Esophagus squamous epithelium (tissue), 5 donors: Measurements from ENCODE around the gene CEACAM20. TPM values are rescaled to one million over a fixed set of nuclear protein-coding genes. Genes with fewer than 3 reads are reported as not detected.
"Not testable (repeated sequence)": the region's sequence is repeated elsewhere in the genome, so short reads cannot be mapped to it uniquely, and the experiment has no call there.

Experiments used
- DNase-seq: peaks from one replicate; lab custom pipeline; 2025; lab: John Stamatoyannopoulos, UW
- H3K27ac ChIP-seq, 4 donors: fragments of 200-600 bp; sonication (generic); one replicate each; pipeline ENCODE4 v1.5.1; 2016 to 2019; ENCODE audit warnings: mild to moderate bottlenecking in 1 of 4
- H3K27me3 ChIP-seq, 4 donors: fragments of 200-600 bp; sonication (generic); 1 replicate in 3 of 4; 2 replicates in 1 of 4; pipeline versions ENCODE4 v1.5.1 to v1.6.0; 2017 to 2021; ENCODE audit warnings: antibody characterized with exemption in 1 of 4
- H3K36me3 ChIP-seq, 3 donors: fragments of 200-600 bp; sonication (generic); one replicate each; pipeline ENCODE4 v1.5.1; 2016 to 2019
- H3K4me1 ChIP-seq, 3 donors: fragments of 200-600 bp; sonication (generic); one replicate each; pipeline ENCODE4 v1.5.1; 2017 to 2019
- H3K4me3 ChIP-seq, 4 donors: fragments of 200-600 bp; sonication (generic); 1 replicate in 3 of 4; 2 replicates in 1 of 4; pipeline ENCODE4 v1.5.1; 2016 to 2019; ENCODE audit warnings: mild to moderate bottlenecking in 2 of 4, moderate library complexity in 1 of 4
- H3K9me3 ChIP-seq, 3 donors: fragments of 200-600 bp; sonication (generic); one replicate each; pipeline ENCODE4 v1.5.1; 2016 to 2019
- CTCF ChIP-seq, 6 experiments: fragments of 450-650 bp in 4 of 6; fragments of 200-600 bp in 2 of 6; sonication (generic) in 2 of 6; IDR thresholded peaks; one replicate each; pipeline ENCODE4 v1.5.1; 2016 to 2019; ENCODE audit warnings: antibody characterized with exemption in 6 of 6, mild to moderate bottlenecking in 4 of 6, moderate library complexity in 4 of 6
- POLR2A ChIP-seq, 4 donors: fragments of 450-650 bp; IDR thresholded peaks; one replicate each; pipeline ENCODE4 v1.6.1; 2017; ENCODE audit warnings: antibody characterized with exemption in 4 of 4, mild to moderate bottlenecking in 4 of 4, moderate library complexity in 3 of 4
- WGBS, 2 donors: methylation state at CpG; one replicate each; pipeline ENCODE4 v1.1.5; 2018; 5-methylcytosine and 5-hydroxymethylcytosine counted together
- intact Hi-C: fragments of 100-400 bp; cut with DNase I; formaldehyde crosslinking; loops from one replicate; pipeline ENCODE4 v1.15.0; 2022
- total RNA-seq, 4 donors: library from RNA; depleted of rRNA; stranded (reverse); fragments of >200 nt; gene quantifications; one replicate each; pipeline ENCODE4 v1.1.0, GENCODE V29; 2016
- donor health status: DM: yes; HTN: yes; CAD: no.

Gene CEACAM20
- total RNA-seq, 4 donors from 2014 or later, result not detected

GRCh38 chr19:44540736-44541135 lies 11.3 kb upstream of the CEACAM20 start:
- no peak for DNase-seq
- Histone ChIP-seq H3K4me1 (no peaks in the 10 kb centered on the region), H3K27me3 (peaks cover 0 to 16% (median 0%) of the 10 kb centered on the region in 4 donors), H3K27ac (no peak overlapping the region), H3K36me3 (no peaks in the 10 kb centered on the region), H3K4me3 (no peak overlapping the region), H3K9me3 (no peaks in the 10 kb centered on the region)
- intact Hi-C loops, result no loop called here
- TF ChIP-seq POLR2A (IDR thresholded peaks at IDR 0.05), result no peak
- TF ChIP-seq CTCF (IDR thresholded peaks at IDR 0.05), result no peak
- WGBS, 2 donors, result 59 to 81% methylated on average over 4 to 6 of the region's 8 CpGs

- H3K4me3 ChIP-seq, result no peak overlapping the region
- no peak for DNase-seq
- no peaks in the 10 kb centered on the region for H3K36me3 ChIP-seq
- intact Hi-C loops, result no loop called here
- H3K9me3 ChIP-seq, result no peaks in the 10 kb centered on the region
- peaks cover 0 to 16% (median 0%) of the 10 kb centered on the region in 4 donors for H3K27me3 ChIP-seq
- TF ChIP-seq POLR2A (IDR thresholded peaks at IDR 0.05) (no peak), CTCF (IDR thresholded peaks at IDR 0.05) (no peak)
- H3K27ac ChIP-seq, result no peak overlapping the region
- 71 to 77% methylated on average over 6 of the region's 6 CpGs for WGBS, 2 donors
- H3K4me1 ChIP-seq, result no peaks in the 10 kb centered on the region
Observed at GRCh38 chr19:44539991-44540390, 10.5 kb upstream of the CEACAM20 start.

- no peak overlapping the region for H3K27ac ChIP-seq
- WGBS, 2 donors, result 54 to 65% methylated on average over 5 to 10 of the region's 11 CpGs
Observed at GRCh38 chr19:44539236-44539826, 9.9 kb upstream of the CEACAM20 start.

GRCh38 chr19:44535361-44535760 lies 5.9 kb upstream of the CEACAM20 start:
- H3K4me1 ChIP-seq, intact Hi-C loops, H3K4me3 ChIP-seq, DNase-seq, H3K9me3 ChIP-seq, H3K27ac ChIP-seq, H3K36me3 ChIP-seq: not testable (repeated sequence)
- WGBS, 2 donors, result 19 to 41% methylated on average over 2 to 3 of the region's 3 CpGs
- H3K27me3 ChIP-seq, result peaks cover 0 to 25% (median 0%) of the 10 kb centered on the region in 4 donors

More at GRCh38 chr19:44539236-44539826, 9.9 kb upstream of the CEACAM20 start:
- no peaks in the 10 kb centered on the region for H3K36me3 ChIP-seq
- H3K27me3 ChIP-seq, result peaks cover 0 to 11% (median 0%) of the 10 kb centered on the region in 4 donors
- no peak overlapping the region for H3K4me3 ChIP-seq
- DNase-seq, result no peak
- intact Hi-C loops, result no loop called here
- TF ChIP-seq CTCF (IDR thresholded peaks at IDR 0.05) (no peak), POLR2A (IDR thresholded peaks at IDR 0.05) (no peak)
- no peaks in the 10 kb centered on the region for H3K4me1 ChIP-seq
- no peaks in the 10 kb centered on the region for H3K9me3 ChIP-seq

- DNase-seq, result no peak
- no peaks in the 10 kb centered on the region for H3K4me1 ChIP-seq
- no peaks in the 10 kb centered on the region for H3K36me3 ChIP-seq
- no peak overlapping the region for H3K27ac ChIP-seq
- TF ChIP-seq POLR2A (IDR thresholded peaks at IDR 0.05) (no peak), CTCF (IDR thresholded peaks at IDR 0.05) (no peak)
- no peaks in the 10 kb centered on the region for H3K9me3 ChIP-seq
- intact Hi-C loops, result no loop called here
- H3K27me3 ChIP-seq, result peaks cover 0 to 33% (median 0%) of the 10 kb centered on the region in 4 donors
- no peak overlapping the region for H3K4me3 ChIP-seq
- 75 to 78% methylated on average over 5 of the region's 5 CpGs for WGBS, 2 donors
Observed at GRCh38 chr19:44532819-44533218, 3.3 kb upstream of the CEACAM20 start.
